Measurements from ENCODE around the gene PGRMC1.
"Not testable (repeated sequence)": the region's sequence is repeated elsewhere in the genome, so short reads cannot be mapped to it uniquely, and the experiment has no call there.

The PGRMC1 gene

DNA sequence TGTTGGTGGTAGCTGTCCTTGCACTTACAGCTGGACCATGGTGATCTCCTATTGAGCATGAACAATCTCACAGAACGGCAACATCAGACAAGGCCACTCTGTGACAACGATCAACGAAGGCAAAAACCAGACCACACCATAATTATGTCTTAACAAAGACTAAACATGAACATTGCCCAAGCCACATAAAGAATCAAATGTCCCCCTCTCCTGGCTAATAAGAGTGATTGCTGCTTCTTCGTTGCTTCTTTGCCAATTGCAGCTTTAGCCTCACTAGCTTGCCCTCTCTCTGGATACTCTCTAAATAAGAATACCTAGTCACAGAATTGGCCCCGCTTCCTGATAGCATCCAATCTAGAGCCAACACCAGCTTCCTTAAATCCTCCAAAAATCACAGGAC is 41.5 kb upstream of the PGRMC1 start:
- Histone ChIP-seq H3K27ac (no peak overlapping the region), H3K4me3 (no peak overlapping the region)
- DNase-seq (ENCODE audit: low spot score) = no peak
- TF ChIP-seq CTCF (IDR thresholded peaks at IDR 0.05) = no peak

GRCh38 chrX:119201570-119201969 is 34.5 kb upstream of the PGRMC1 start:
- TF ChIP-seq CTCF (IDR thresholded peaks at IDR 0.05) = no peak
- H3K4me3 ChIP-seq = no peak overlapping the region
- DNase-seq (ENCODE audit: low spot score) = no peak
- no peak overlapping the region for H3K27ac ChIP-seq

- no peak for DNase-seq (ENCODE audit: low spot score)
- H3K27ac ChIP-seq = no peak overlapping the region
These were observed 29.9 kb upstream of the PGRMC1 start for GRCh38 chrX:119206203-119206602.

GRCh38 chrX:119207483-119207882 is 28.6 kb upstream of the PGRMC1 start:
- H3K27ac ChIP-seq; DNase-seq (ENCODE audit: low spot score); H3K4me3 ChIP-seq: not testable (repeated sequence)

More at GRCh38 chrX:119206203-119206602, 29.9 kb upstream of the PGRMC1 start:
- H3K4me3 ChIP-seq = no peak overlapping the region
- no peak for TF ChIP-seq CTCF (IDR thresholded peaks at IDR 0.05)

GRCh38 chrX:119208401-119209057 is 27.6 kb upstream of the PGRMC1 start:
- no peak for DNase-seq (ENCODE audit: low spot score)
- no peak for TF ChIP-seq CTCF (IDR thresholded peaks at IDR 0.05)
- no peak overlapping the region for H3K27ac ChIP-seq
- H3K4me3 ChIP-seq = no peak overlapping the region

DNA sequence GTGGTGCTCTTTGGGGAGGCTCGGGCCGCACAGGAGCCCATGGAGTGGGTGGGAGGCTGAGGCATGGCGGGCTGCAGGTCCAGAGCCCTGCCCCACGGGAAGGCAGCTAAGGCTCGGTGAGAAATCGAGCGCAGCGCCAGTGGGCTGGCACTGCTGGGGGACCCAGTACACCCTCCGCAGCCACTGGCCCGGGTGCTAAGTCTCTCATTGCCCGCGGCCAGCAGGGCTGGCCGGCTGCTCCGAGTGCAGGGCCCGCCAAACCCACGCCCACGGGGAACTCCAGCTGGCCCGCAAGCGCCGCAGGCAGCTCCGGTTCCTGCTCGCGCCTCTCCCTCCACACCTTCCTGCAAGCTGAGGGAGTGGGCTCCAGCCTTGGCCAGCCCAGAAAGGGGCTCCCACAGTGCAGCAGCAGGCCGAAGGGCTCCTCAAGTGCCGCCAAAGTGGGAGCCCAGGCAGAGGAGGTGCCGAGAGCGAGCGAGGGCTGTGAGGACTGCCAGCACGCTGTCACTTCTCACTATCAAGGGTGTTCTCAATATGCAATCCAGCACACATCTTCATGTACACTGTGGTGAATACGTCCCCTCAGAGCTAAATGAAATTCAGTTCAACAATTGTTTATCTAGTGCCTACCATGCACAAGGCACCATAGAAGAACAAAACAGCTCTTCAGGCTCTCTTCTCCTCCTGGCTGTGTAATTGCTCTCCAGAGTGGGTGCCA is 25.0 kb upstream of the PGRMC1 start:
- not testable (repeated sequence) for H3K27ac ChIP-seq; H3K4me3 ChIP-seq; DNase-seq (ENCODE audit: low spot score)

GRCh38 chrX:119211649-119212014 is 24.5 kb upstream of the PGRMC1 start:
- no peak for TF ChIP-seq CTCF (IDR thresholded peaks at IDR 0.05)
- no peak overlapping the region for H3K4me3 ChIP-seq
- DNase-seq (ENCODE audit: low spot score) = no peak
- no peak overlapping the region for H3K27ac ChIP-seq

- DNase-seq (ENCODE audit: low spot score) = no peak
- TF ChIP-seq CTCF (IDR thresholded peaks at IDR 0.05) = no peak
- Histone ChIP-seq H3K27ac (no peak overlapping the region), H3K4me3 (no peak overlapping the region)
These were observed 17.9 kb upstream of the PGRMC1 start for GRCh38 chrX:119218198-119218597.
